Measurements from ENCODE around the gene CHIC2. TPM values are rescaled to one million over a fixed set of nuclear protein-coding genes. Genes with fewer than 3 reads are reported as not detected.

CHIC2 gene
- total RNA-seq, 2 experiments from 2014 or later, result 30.4 to 38.6 TPM

GRCh38 chr4:54061873-54062272, 2.5 kb downstream of the CHIC2 start:
- Histone ChIP-seq H3K9me3 (ENCODE audit: low read length) (no peaks in the 10 kb centered on the region), H2AFZ (ENCODE audit: low read length) (no peak overlapping the region), H3K4me2 (ENCODE audit: low read length) (peak overlapping the region; percentile 78), H3K4me1 (ENCODE audit: insufficient read depth, low read length, poor library complexity, severe bottlenecking) (peaks cover 77% of the 10 kb centered on the region), H3K4me3 (ENCODE audit: low read depth, low read length, poor library complexity, severe bottlenecking) (peak overlapping the region; percentile 98), H3K79me2 (ENCODE audit: insufficient read depth, low read depth, low read length) (peaks cover 74% of the 10 kb centered on the region), H3K9me2 (ENCODE audit: insufficient read depth, low read length) (no peaks in the 10 kb centered on the region), H3K27ac (ENCODE audit: low read depth, low read length, poor library complexity, severe bottlenecking) (peak overlapping the region; percentile 5), H4K20me1 (ENCODE audit: insufficient read depth, low read length) (peaks cover 36% of the 10 kb centered on the region), H3K36me3 (ENCODE audit: insufficient read depth, low read length) (peaks cover 24% of the 10 kb centered on the region)
- no TSS peak for BruUV-seq (replicated peaks)
- intact Hi-C loops (cut with micrococcal nuclease; ENCODE audit: unreplicated experiment), result loop anchor here (2.0 to 10.0 kb wide), 5 partner anchors 47 to 695 kb away; partner anchors contain the start of gene SCFD2
- DNase-seq (ENCODE audit: low spot score), result no peak
- CTCF ChIA-PET (ENCODE audit: unreplicated experiment), result no interaction called here
- TF ChIP-seq EZH2phosphoT487 (IDR thresholded peaks at IDR 0.05; ENCODE audit: borderline replicate concordance, low read depth, low read length) (no peak), CTCF (conservative IDR thresholded peaks at IDR 0.05; ENCODE audit: low read length) (no peak)
- POLR2A ChIA-PET, result interaction anchor here (1.3 to 1.4 kb wide), 3 partner anchors 25 to 45 kb away, joined by 3 to 6 read pairs (median 3); no protein-coding TSS in a partner anchor

- TF ChIP-seq CTCF (conservative IDR thresholded peaks at IDR 0.05; ENCODE audit: low read length) (no peak), EZH2phosphoT487 (IDR thresholded peaks at IDR 0.05; ENCODE audit: borderline replicate concordance, low read depth, low read length) (no peak)
- ChIA-PET POLR2A (no interaction called here), CTCF (ENCODE audit: unreplicated experiment) (no interaction called here)
- peaks cover 82% of the 10 kb centered on the region for H3K79me2 ChIP-seq (ENCODE audit: insufficient read depth, low read depth, low read length)
- peak overlapping the region; percentile 78 for H3K4me2 ChIP-seq (ENCODE audit: low read length)
- peak overlapping the region; percentile 98 for H3K4me3 ChIP-seq (ENCODE audit: low read depth, low read length, poor library complexity, severe bottlenecking)
- no TSS peak for BruUV-seq (replicated peaks)
- peak overlapping the region; percentile 40 for H3K27ac ChIP-seq (ENCODE audit: low read depth, low read length, poor library complexity, severe bottlenecking)
- no peaks in the 10 kb centered on the region for H3K9me2 ChIP-seq (ENCODE audit: insufficient read depth, low read length)
- no peak for DNase-seq (ENCODE audit: low spot score)
- H4K20me1 ChIP-seq (ENCODE audit: insufficient read depth, low read length), result peaks cover 36% of the 10 kb centered on the region
- H2AFZ ChIP-seq (ENCODE audit: low read length), result no peak overlapping the region
- intact Hi-C loops (cut with micrococcal nuclease; ENCODE audit: unreplicated experiment), result loop anchor here (5.0 to 10.0 kb wide), 4 partner anchors 99 to 694 kb away; partner anchors contain the start of gene SCFD2
- peaks cover 24% of the 10 kb centered on the region for H3K36me3 ChIP-seq (ENCODE audit: insufficient read depth, low read length)
- no peaks in the 10 kb centered on the region for H3K9me3 ChIP-seq (ENCODE audit: low read length)
- H3K4me1 ChIP-seq (ENCODE audit: insufficient read depth, low read length, poor library complexity, severe bottlenecking), result peaks cover 77% of the 10 kb centered on the region
Measured at GRCh38 chr4:54061067-54061466, 3.3 kb downstream of the CHIC2 start.

- Histone ChIP-seq H3K9me3 (ENCODE audit: low read length) (no peaks in the 10 kb centered on the region), H3K4me2 (ENCODE audit: low read length) (peak overlapping the region; percentile 78), H3K36me3 (ENCODE audit: insufficient read depth, low read length) (peaks cover 30% of the 10 kb centered on the region), H3K4me1 (ENCODE audit: insufficient read depth, low read length, poor library complexity, severe bottlenecking) (peaks cover 77% of the 10 kb centered on the region), H3K9me2 (ENCODE audit: insufficient read depth, low read length) (no peaks in the 10 kb centered on the region), H4K20me1 (ENCODE audit: insufficient read depth, low read length) (peaks cover 36% of the 10 kb centered on the region), H2AFZ (ENCODE audit: low read length) (no peak overlapping the region), H3K79me2 (ENCODE audit: insufficient read depth, low read depth, low read length) (peaks cover 92% of the 10 kb centered on the region), H3K27ac (ENCODE audit: low read depth, low read length, poor library complexity, severe bottlenecking) (peak overlapping the region; percentile 40), H3K4me3 (ENCODE audit: low read depth, low read length, poor library complexity, severe bottlenecking) (peak overlapping the region; percentile 98)
- ChIA-PET CTCF (ENCODE audit: unreplicated experiment) (no interaction called here), POLR2A (interaction anchor here (5.1 kb wide), 1 partner anchor 26 kb away, joined by 34 read pairs; no protein-coding TSS in a partner anchor)
- no peak for TF ChIP-seq CTCF (conservative IDR thresholded peaks at IDR 0.05; ENCODE audit: low read length)
- no peak for TF ChIP-seq EZH2phosphoT487 (IDR thresholded peaks at IDR 0.05; ENCODE audit: borderline replicate concordance, low read depth, low read length)
- intact Hi-C loops (cut with micrococcal nuclease; ENCODE audit: unreplicated experiment), result loop anchor here (5.0 to 10.0 kb wide), 4 partner anchors 98 to 693 kb away; partner anchors contain the start of gene SCFD2
- no TSS peak for BruUV-seq (replicated peaks)
- DNase-seq (ENCODE audit: low spot score), result no peak
Measured at GRCh38 chr4:54060116-54060515, 4.3 kb downstream of the CHIC2 start.
